22Rv1 (cell line): ENCODE measurements around the gene PKHD1.
A peak's percentile ranks its signal among the peaks of the same experiment; 100 is the strongest.

ENCODE experiments used
- H3K27ac ChIP-seq: fragments of 450-650 bp; 2 replicates; pipeline ENCODE4 v1.5.1; 2017
- ZFX ChIP-seq: fragments of 450-650 bp; IDR thresholded peaks from 2 replicates; pipeline ENCODE4 v1.6.1; 2017; ENCODE audit warnings: antibody characterized with exemption, borderline replicate concordance
- TF ChIP-seq, protein P1 (sequence below): fragments of 450-650 bp; IDR thresholded peaks from 2 replicates; pipeline ENCODE4 v1.5.1; 2017; ENCODE audit warnings: mild to moderate bottlenecking

PKHD1 gene

DNA sequence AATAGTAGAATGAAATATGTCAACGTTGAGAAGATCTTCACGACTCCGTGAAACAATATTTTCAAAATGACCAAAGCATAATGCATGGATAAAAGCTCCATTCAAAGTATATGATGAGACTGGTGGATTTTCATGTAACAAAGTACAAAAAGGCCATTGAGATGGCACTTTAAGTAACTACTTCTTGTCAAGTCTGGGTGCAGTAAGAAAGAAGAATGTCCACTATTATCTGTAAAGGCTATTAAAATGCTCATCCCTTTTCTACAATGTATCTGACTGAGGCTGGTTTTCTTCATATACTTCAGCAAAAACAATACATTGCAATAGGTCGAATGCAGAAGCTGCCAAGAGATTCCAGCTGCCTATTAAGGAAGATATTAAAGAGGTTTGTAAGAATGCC is 457.4 kb downstream of the PKHD1 start:
- TF ChIP-seq, protein P1, sequence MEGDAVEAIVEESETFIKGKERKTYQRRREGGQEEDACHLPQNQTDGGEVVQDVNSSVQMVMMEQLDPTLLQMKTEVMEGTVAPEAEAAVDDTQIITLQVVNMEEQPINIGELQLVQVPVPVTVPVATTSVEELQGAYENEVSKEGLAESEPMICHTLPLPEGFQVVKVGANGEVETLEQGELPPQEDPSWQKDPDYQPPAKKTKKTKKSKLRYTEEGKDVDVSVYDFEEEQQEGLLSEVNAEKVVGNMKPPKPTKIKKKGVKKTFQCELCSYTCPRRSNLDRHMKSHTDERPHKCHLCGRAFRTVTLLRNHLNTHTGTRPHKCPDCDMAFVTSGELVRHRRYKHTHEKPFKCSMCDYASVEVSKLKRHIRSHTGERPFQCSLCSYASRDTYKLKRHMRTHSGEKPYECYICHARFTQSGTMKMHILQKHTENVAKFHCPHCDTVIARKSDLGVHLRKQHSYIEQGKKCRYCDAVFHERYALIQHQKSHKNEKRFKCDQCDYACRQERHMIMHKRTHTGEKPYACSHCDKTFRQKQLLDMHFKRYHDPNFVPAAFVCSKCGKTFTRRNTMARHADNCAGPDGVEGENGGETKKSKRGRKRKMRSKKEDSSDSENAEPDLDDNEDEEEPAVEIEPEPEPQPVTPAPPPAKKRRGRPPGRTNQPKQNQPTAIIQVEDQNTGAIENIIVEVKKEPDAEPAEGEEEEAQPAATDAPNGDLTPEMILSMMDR: no peak
- TF ChIP-seq ZFX: no peak
- H3K27ac ChIP-seq: no peak overlapping the region

GRCh38 chr6:51626391-51626790 is 461.0 kb downstream of the PKHD1 start:
- no peak overlapping the region for H3K27ac ChIP-seq
- no peak for TF ChIP-seq ZFX
- TF ChIP-seq, protein P1: no peak

DNA sequence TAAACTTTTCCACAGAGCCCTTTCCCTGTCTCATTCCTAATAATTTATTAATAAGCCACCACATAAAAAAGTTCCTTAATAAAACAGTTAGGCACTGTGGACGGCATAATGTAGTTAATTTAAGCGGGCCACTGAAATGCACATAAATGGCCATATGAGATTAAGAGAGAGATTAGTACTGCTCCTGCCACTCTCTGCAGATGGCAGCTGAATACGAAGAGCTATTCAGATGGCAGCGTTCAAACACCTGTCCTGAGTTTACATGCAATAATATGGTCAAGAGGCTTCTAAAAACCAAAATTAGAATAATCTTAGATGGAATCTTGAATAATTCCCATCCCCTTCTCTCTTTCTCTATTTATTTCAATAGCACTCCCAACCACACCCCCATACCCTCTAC is 461.8 kb downstream of the PKHD1 start:
- H3K27ac ChIP-seq: no peak overlapping the region

DNA sequence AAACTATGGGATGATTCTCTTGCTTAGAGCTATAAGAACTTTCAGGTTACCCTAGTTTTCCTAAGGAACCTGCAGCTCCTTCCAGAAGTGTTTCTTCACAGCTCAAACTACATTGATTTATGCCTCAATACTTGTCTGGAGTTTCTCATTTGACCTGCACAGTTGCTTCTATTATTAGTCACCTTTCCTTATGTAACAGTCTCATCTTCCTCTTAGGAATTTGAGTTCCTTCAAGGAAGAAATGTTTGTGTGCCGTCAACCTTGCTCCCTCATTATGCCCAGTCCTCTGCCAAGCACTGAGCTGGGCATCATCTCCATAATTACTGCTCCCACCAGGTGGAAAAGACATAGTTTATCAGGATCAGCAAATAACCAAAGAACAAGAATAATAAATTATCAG is 466.4 kb downstream of the PKHD1 start:
- no peak overlapping the region for H3K27ac ChIP-seq
- no peak for TF ChIP-seq ZFX
- TF ChIP-seq, protein P1: no peak

More for the DNA sequence above, 461.8 kb downstream of the PKHD1 start:
- no peak for TF ChIP-seq ZFX
- TF ChIP-seq, protein P1: no peak

DNA sequence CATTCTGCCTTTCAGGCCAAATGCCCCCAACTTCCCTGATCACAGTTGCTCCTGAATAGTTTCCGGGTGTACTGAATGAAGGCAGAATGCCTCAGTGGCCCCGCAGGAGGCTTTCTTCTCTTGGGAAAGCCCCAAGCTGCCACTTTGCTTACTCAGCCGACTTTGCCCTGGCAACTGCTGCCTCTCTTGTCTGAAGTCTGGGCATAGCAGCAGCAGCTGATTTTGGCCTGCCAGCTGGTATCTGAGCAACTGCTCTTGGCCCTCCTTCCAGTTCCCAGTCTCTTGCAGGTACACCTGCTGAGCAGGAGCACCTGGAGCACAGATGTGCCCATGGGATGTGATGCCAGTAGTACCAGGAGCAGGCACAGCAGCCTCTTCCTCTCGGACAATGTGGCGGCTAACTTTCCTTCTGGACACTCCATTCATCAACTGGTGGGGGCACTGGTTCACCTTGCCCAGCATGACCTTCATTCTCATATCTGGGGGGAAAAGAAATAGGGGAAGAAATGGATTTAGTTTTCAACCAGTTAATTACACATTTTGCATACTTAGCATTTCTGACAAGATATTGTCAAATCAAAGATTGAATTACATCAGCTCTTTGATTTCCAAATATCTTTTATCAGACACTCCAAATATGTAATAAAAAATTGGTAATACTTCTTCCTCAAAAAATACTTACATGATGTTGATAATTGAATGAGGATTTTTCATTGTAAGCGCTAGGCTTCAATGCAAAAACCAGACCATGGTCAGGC is 468.2 kb downstream of the PKHD1 start:
- peak overlapping the region; percentile 37; the same call in 1 of the 2 replicates for H3K27ac ChIP-seq
- TF ChIP-seq ZFX: no peak
- TF ChIP-seq, protein P1: no peak

- TF ChIP-seq, protein P1: peak; percentile 65
- no peak for TF ChIP-seq ZFX
- H3K27ac ChIP-seq: peak overlapping the region; percentile 37; the same call in 1 of the 2 replicates
These were observed 468.9 kb downstream of the PKHD1 start for GRCh38 chr6:51618563-51618962.

GRCh38 chr6:51617751-51618150 is 469.7 kb downstream of the PKHD1 start:
- peak overlapping the region; percentile 16; the same call in 1 of the 2 replicates for H3K27ac ChIP-seq
- TF ChIP-seq, protein P1: no peak
- no peak for TF ChIP-seq ZFX
